ENCODE data around the gene SPATA4.

The SPATA4 gene

DNA sequence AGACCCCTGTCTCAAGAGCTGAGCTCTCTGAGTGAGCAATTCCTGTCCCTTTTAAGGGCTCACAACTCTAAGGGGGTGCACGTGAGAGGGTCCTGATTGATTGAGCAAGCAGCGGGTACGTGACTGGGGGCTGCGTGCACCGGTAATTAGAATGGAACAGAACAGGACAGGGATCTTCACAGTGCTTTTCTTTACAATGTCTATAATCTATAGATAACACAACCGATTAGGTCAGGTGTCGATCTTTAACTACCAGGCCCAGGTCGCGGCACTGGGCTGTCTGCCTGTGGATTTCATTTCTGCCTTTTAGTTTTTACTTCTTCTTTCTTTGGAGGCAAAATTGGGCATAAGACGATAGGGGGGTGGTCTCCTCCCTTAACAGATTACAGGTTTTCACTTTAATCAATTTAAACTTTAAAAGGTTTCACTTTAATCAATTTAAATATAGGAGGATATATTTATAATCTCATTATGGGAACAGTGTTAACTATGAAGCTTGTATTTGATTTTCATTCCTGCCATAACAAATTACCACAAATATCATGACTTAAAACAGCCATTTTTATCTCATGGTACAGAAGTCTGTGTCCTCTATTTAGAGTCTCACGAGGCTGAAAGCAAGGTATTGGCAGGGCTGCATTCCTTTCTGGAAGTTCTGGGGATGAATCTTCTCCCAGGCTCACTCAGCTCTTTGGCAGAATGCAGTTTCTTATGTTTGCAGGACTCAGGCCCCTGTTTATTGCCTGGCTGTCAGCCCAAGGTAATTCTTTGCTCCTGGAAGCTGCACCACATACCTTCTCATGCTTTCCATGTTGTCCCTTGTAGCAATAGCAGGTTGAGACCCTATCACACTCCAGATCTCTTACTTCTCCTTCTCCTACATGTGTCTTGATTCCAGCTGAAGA, 5.2 kb downstream of the SPATA4 start:
- no peak for DNase-seq (ENCODE audit: low read depth in 4 of 4, low spot score in 1 of 4)

DNA sequence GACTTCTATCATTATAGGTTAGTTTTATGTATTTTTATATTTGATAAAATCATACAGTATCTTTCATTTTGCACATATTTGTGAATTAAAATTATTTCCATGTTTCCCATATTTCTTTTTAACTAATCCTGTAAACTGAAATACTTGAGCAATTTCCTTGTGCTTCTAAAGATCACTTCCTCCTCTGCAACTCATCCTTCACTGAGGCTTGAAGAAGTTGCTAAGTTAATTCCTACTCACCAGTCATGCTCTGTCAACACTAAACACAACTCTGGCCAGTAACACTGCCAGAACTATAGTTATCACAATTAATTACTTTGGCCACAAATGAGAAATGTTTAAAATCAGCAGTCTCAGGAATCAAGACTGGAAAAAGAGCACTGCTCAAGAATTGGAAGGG, 6.7 kb downstream of the SPATA4 start:
- no peak for DNase-seq (ENCODE audit: low read depth in 4 of 4, low spot score in 1 of 4)

DNA sequence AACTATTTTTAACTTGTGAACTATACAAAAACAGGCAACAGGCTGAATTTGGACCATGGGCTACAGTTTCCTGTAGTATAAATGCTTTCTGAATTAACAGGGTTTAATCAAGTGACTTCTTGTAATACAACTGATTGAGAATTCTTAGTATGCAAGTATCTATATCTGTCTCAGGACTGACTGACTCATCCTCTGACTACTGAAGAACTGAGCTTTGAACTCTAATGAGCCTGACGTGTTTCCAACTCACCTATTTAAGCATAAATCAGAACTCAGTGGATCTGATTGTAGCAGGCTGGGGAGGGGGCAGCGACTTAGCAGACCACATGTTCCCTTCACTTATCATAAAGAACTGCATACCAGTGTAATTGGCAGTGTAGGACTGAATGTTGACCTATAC, 7.8 kb downstream of the SPATA4 start:
- DNase-seq (ENCODE audit: low read depth in 4 of 4, low spot score in 1 of 4): no peak

DNA sequence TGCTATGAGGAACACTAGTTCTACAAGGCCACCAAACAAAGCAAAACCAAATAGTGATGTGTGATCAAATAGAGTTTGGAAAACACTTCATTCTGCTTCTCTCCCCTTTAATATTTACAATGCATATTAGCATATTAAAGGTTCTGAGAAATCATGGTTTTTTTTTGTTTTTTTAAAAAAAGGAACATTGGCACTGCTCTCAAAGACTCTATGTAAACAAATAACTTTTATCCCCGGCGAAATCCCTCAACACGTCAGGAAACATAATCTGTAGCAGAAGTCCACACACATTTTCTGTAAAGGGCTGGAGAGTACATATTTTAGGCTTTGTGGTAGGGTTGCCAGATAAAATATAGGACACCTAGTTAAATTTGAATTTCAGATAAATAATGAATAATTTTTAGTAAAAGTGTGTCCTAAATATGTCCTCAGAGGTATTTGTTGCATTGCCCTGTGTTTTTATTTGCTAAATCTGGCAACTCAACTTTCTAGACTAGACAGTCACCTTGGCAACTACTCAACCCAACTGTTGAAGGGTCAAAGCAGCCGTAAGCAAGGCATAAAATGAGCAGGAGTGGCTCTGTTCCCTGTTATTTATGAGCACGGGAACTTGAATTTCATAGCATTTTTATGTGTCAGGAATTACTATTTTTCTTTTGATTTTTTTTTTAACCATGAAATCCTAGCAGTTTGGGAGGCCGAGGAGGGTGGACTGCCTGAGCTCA, 8.6 kb downstream of the SPATA4 start:
- DNase-seq (ENCODE audit: low read depth in 4 of 4, low spot score in 1 of 4): no peak

DNA sequence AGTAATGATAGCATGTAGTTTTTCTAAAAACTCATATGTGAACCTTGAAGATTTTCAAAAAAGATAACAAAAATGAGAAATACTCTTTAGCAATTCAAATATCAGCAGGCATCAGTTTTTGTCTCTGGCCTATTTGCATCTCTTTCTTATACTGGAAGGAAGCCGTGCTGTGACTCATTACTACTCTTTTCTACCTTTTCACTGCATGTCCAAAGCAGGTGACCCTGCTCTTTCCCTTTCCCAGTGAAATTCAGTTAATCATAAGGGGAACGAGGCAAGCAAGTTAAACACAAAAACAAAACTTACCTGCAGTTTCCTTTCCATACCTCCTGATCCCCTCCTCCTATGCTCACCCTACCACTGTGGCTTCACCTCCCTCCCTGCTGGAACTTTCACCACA, 9.3 kb downstream of the SPATA4 start:
- no peak for DNase-seq (ENCODE audit: low read depth in 4 of 4, low spot score in 1 of 4)

DNA sequence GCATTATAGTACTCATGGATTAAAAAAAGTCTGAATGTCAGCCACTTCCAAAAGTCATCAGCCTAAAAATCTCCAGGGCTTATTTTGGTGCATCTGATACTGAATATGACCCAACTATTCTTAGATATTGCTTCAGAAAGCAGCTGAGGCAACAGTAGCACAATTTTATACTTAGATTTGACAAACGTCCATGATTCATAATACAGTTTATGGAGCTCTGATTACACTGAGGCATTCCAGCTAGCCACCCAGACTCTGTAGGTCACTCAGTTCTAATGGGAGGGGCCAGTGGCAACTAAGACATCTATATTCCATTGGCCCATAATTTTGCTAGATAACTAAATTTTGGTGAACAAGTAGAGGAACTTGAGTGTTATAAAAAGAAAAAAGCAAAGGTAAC, 10.3 kb downstream of the SPATA4 start:
- DNase-seq (ENCODE audit: low read depth in 4 of 4, low spot score in 1 of 4): no peak

DNA sequence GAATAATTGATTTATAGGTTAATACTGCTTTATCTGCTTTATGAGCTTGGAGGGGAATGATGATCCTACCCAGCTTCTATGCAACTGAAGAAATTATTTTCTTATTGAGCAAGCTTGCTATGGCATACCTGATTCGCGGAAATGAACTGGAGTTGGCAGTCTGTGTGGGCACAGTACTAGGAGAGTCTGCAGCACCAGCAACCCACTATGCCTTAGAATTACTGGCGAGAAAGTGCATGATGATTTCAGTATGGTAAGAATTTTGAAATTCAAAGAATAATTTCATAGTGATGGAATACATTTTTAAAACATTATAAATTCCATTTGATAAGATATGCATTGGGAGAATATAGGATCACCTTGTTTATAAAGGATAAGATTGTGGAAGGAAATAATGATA, 32.3 kb downstream of the SPATA4 start:
- DNase-seq (ENCODE audit: low read depth in 4 of 4, low spot score in 1 of 4): no peak

DNA sequence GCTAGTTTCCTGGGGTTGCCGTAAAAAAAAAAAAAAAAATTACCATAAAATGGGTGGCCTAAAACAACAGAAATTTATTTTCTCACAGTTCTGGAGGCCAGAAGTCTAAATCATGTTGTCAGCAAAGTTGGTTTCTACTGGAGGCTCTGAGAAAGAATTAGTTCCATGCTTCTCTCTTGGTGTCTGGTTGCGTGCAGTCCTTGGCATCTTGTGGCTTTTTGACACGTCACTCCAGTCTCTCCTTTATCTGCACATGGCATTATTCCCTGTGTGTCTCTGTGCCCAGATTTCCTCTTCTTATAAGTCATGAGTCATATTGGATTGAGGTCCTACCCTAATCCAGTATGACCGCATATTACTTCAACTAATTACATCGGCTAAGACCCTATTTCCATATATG, 38.7 kb downstream of the SPATA4 start:
- no peak for DNase-seq (ENCODE audit: low read depth in 4 of 4, low spot score in 1 of 4)

DNA sequence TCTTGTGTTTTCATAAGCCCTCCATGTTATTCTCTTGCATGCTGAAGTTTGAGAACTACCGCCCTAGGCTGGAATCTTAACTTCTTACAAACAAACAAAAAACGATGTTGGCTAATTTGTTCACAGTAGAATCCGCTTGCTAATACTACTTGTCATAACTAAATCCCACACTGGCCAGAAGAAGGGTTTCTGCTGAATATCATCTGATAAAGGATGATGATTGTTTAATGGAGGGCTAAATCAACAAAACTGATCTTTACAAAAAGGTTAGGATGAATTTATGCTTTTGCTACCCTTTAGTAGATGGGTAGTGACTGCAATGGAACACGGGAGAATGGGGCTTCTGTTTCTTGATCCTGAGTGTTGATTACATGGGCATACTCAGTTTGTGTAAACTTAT, 42.3 kb downstream of the SPATA4 start:
- no peak for DNase-seq (ENCODE audit: low read depth in 4 of 4, low spot score in 1 of 4)

DNA sequence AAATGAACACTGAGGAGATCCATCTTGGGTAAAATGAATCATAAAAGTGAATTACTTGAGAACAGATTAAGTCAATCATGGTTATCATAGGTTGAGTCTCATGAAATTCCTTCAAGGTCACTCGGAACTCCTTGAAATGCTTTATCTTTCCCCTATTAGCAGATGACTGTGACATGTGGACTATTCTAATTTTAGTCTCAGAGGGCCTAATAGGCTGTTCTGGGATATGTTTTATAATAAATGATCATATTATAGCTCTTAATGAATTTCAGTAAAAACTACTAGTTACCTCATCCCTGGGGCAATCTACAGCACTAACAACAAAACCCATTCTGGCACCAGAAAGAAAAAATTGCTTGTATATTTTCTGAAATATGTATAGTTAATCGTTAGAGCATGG, 44.7 kb downstream of the SPATA4 start:
- no peak for DNase-seq (ENCODE audit: low read depth in 4 of 4, low spot score in 1 of 4)

DNA sequence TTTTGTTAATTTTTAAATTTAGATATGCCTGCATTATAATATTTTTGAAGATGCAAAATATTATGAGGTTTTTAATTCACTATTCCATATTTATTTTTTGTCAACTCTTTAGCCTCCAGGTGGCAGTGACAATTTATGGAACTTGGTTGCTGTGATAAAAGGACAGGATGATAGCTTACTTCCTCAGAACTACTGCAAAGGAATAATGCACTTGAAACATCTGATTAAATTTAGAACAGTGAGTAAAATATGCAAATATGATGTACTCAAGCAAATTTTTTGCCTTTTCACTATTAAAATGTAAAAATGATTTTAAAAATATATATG, 45.1 kb downstream of the SPATA4 start:
- no peak for DNase-seq (ENCODE audit: low read depth in 4 of 4, low spot score in 1 of 4)

DNA sequence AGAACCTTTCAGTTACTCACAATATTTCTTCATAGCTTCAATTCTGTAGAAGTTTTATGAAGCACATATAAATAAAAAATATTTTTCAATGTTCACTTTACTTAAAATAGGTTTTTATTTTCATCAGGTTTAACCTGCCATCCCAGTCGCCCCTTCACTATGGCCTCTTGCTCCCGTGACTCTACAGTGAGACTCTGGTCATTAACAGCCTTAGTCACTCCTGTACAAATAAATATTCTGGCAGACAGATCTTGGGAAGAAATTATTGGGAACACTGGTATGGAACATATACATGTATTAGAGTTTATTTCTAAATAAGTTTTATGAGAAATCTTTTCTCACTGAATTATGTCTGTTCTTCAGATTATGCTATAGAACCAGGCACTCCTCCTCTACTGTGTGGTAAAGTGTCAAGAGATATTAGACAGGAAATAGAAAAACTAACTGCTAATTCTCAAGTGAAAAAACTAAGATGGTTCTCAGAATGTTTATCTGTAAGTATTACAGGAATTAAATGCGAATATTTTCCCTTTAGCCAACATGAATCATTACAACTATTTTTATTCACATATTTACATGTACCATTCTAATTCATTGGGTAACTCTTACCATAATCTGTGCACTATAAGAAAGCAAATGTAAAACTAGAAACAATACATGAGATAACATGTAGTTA, 45.6 kb downstream of the SPATA4 start:
- no peak for DNase-seq (ENCODE audit: low read depth in 4 of 4, low spot score in 1 of 4)

DNA sequence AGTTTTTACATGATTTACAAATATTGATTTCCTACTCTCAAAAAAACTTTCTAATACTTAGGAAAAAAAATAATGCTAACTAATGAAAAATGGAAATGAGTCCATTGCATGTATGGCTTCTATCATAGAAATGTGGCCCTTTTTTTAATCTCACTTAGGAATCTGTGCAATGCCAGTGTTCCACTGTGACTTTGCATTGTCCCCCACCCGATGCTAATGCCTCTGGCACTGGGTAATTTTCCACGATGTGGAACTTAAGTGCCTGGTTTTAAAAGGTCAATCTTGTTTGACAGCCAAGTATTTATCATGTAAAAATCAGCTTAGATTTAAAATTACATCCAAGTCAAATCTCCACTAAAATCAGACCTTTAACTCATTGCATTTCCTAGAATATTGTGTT, 53.1 kb downstream of the SPATA4 start:
- no peak for DNase-seq (ENCODE audit: low read depth in 4 of 4, low spot score in 1 of 4)

DNA sequence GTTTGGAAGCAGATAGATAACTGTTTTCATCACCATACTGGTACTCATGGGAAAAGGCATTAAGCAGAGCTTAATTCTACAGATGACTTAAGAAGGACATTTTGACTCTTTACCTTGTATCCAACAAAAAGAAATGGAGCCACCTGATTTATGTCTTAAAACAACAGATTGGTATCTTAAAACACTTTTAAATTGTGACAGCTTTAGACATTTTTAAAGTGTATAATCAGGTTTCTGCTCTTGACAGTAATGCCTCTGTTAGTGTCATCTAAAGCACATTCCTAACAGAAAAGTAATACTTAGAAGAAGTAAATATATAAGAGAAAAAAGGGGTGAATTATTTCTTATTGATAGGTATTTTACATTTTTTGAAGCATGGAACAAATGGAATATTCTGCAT, 55.9 kb downstream of the SPATA4 start:
- DNase-seq (ENCODE audit: low read depth in 4 of 4, low spot score in 1 of 4): no peak

DNA sequence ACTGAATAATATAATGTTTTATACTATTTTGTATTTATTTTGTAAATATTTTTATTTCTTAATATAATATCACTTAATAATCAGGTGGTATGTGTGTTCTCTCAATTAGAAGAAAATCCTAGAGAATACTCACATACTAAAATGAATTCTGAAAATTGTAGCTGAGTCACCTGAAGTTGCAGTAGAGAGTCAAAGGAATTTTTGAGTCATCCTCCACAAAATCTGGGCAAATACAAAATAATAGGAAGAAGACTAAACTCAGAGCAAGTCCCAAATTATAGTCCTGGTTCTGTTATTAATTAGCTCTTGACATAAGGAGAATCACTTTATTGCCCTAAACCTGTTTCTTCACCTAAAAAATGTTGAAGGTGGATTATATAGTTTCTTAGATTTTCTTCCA, 57.8 kb downstream of the SPATA4 start:
- no peak for DNase-seq (ENCODE audit: low read depth in 4 of 4, low spot score in 1 of 4)

DNA sequence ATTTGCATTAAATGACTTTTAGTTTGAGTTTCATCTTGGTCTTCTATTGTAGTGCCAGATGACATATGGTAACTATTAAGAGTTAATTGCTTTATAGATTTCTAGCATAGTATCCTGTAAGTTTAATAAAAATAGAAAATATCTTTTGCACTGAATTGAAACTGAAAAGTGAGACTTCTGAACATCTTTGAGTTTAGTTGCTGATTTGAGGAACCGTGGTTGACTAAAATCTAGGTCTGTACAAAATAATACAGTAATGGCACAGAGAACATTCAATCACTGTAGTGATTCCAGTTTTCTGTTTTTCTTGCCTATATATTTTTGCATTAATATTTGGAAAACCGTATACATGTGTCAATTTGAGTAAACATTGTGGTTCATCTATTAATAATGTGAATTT, 60.7 kb downstream of the SPATA4 start:
- no peak for DNase-seq (ENCODE audit: low read depth in 4 of 4, low spot score in 1 of 4)
